HepG2 (cell line): Measurements from ENCODE around the gene DNALI1. TPM values are rescaled to one million over a fixed set of nuclear protein-coding genes. Genes with fewer than 3 reads are reported as not detected.

ENCODE experiments used
- ATAC-seq: fragments of 200-7000 bp; cut with Tn5 transposase; 3 replicates; pipeline ENCODE4 v1.9.1; 2020; ENCODE audit warnings: mild to moderate bottlenecking, moderate library complexity
- BruUV-seq: library from RNA; stranded (reverse); fragments of 400-500 nt; replicated peaks from 2 replicates; lab custom pipeline; 2021; lab: Mats Ljungman, UMichigan
- CTCF ChIA-PET: fragments of 300-600 bp; formaldehyde crosslinking; extraction: SDS; loops from one replicate; lab custom pipeline; 2021; ENCODE audit warnings: low total read pairs, inconsistent platforms, low intra/inter-chr PET ratio; lab: Yijun Ruan, JAX
- POLR2A ChIA-PET: fragments of 350-600 bp; sonication (Branson Sonifier 250); formaldehyde crosslinking; loops from one replicate; lab custom pipeline; 2020; ENCODE audit warnings: antibody characterized with exemption, inconsistent platforms; lab: Yijun Ruan, JAX
- DNase-seq: peaks from one replicate; pipeline ENCODE4 v3.0.0-alpha.2; 2015; ENCODE audit warnings: low spot score
- FAIRE-seq: peaks from 3 replicates; lab custom pipeline; 2011; peaks lifted over from hg19 to GRCh38; lab: Jason Lieb, UNC
- H2AFZ ChIP-seq: one replicate; pipeline ENCODE4 v1.6.1; 2011; ENCODE audit warnings: low read length, inconsistent platforms
- H3K27ac ChIP-seq: fragments of 300-600 bp; 3 replicates; pipeline ENCODE4 v1.8.0; 2011; ENCODE audit warnings: mixed run types, mild to moderate bottlenecking, mixed read lengths, low read length, inconsistent platforms; ENCODE audit not compliant: insufficient read depth; ENCODE audit errors: extremely low read length
- H3K27me3 ChIP-seq, 2 experiments: fragments of 200-600 bp in 1 of 2; 2 replicates in 1 of 2; 3 replicates in 1 of 2; pipeline versions ENCODE4 v1.6.0 to v1.8.0; 2011; ENCODE audit warnings: low read length in 2 of 2, mild to moderate bottlenecking in 2 of 2, moderate library complexity in 2 of 2, inconsistent platforms in 1 of 2; ENCODE audit not compliant: insufficient read depth in 2 of 2, control insufficient read depth in 1 of 2
- H3K36me3 ChIP-seq, 2 experiments: fragments of 200-600 bp in 1 of 2; replicated peaks in 1 of 2; 2 replicates in 1 of 2; 3 replicates in 1 of 2; pipeline versions ENCODE4 v1.5.1 to v1.8.0; 2011; ENCODE audit warnings: low read length in 2 of 2, inconsistent platforms in 1 of 2; ENCODE audit not compliant: insufficient read depth in 2 of 2, control insufficient read depth in 1 of 2
- H3K4me1 ChIP-seq: 2 replicates; pipeline ENCODE4 v1.5.1; 2012; ENCODE audit warnings: low read length, inconsistent platforms; ENCODE audit not compliant: insufficient read depth
- H3K4me2 ChIP-seq: 2 replicates; pipeline ENCODE4 v1.6.0; 2011; ENCODE audit warnings: low read depth, low read length, inconsistent platforms
- H3K4me3 ChIP-seq, 3 experiments: fragments of 200-600 bp in 1 of 3; sonication (generic), shearing (Covaris generic) in 1 of 3; replicated peaks in 1 of 3; 2 replicates each; pipeline ENCODE4 v1.5.1; 2011 to 2016; ENCODE audit warnings: low read length in 3 of 3, inconsistent platforms in 2 of 3, low read depth in 2 of 3, mild to moderate bottlenecking in 2 of 3, control low read depth in 1 of 3, mixed read lengths in 1 of 3; ENCODE audit not compliant: insufficient read depth in 1 of 3
- H3K79me2 ChIP-seq: one replicate; pipeline ENCODE4 v1.6.1; 2011; ENCODE audit warnings: low read length, inconsistent platforms; ENCODE audit not compliant: insufficient read depth
- H3K9ac ChIP-seq: 2 replicates; pipeline ENCODE4 v1.6.0; 2011; ENCODE audit warnings: mild to moderate bottlenecking, low read depth, low read length, inconsistent platforms; ENCODE audit not compliant: insufficient read depth
- H3K9me3 ChIP-seq: 2 replicates; pipeline ENCODE4 v1.5.1; 2012; ENCODE audit warnings: mild to moderate bottlenecking, low read length
- H4K20me1 ChIP-seq: 2 replicates; pipeline ENCODE4 v1.6.0; 2011; ENCODE audit warnings: inconsistent platforms, mild to moderate bottlenecking, low read length, moderate library complexity; ENCODE audit not compliant: insufficient read depth
- ADNP ChIP-seq: sonication (generic); formaldehyde crosslinking; IDR thresholded peaks from 2 replicates; pipeline ENCODE4 v1.4.0; 2020; ENCODE audit warnings: missing genetic modification reagents
- BCL6 ChIP-seq: IDR thresholded peaks from 2 replicates; pipeline ENCODE4 v1.6.1; 2016; ENCODE audit warnings: missing genetic modification reagents, missing compliant biosample characterization
- CC2D1A ChIP-seq: sonication (generic); formaldehyde crosslinking; IDR thresholded peaks from 2 replicates; pipeline ENCODE4 v1.8.1; 2023; ENCODE audit warnings: mild to moderate bottlenecking, missing genetic modification reagents
- MED13 ChIP-seq: sonication (generic); formaldehyde crosslinking; IDR thresholded peaks from 2 replicates; pipeline ENCODE4 v1.5.0; 2020; ENCODE audit warnings: missing genetic modification reagents
- MIER3 ChIP-seq: IDR thresholded peaks from 2 replicates; pipeline ENCODE4 v1.6.1; 2016; ENCODE audit warnings: missing compliant biosample characterization, borderline replicate concordance
- NBN ChIP-seq: fragments of 450-650 bp; conservative IDR thresholded peaks from 2 replicates; pipeline ENCODE4 v1.6.1; 2017
- NCOA5 ChIP-seq: sonication (generic); formaldehyde crosslinking; IDR thresholded peaks from 2 replicates; pipeline ENCODE4 v1.4.0; 2020; ENCODE audit warnings: missing genetic modification reagents
- NKX3-1 ChIP-seq: sonication (generic); formaldehyde crosslinking; IDR thresholded peaks from 2 replicates; pipeline ENCODE4 v1.5.0; 2020; ENCODE audit warnings: missing genetic modification reagents
- SIN3B ChIP-seq: fragments of 150-350 bp; IDR thresholded peaks from 2 replicates; pipeline ENCODE4 v1.6.1; 2014; ENCODE audit warnings: low read length
- SP140L ChIP-seq: sonication (generic); formaldehyde crosslinking; IDR thresholded peaks from 2 replicates; pipeline ENCODE4 v1.4.0; 2020; ENCODE audit warnings: missing genetic modification reagents, borderline replicate concordance
- SRSF1 ChIP-seq: fragments of 200-400 bp; formaldehyde crosslinking; optimal IDR thresholded peaks from 2 replicates; pipeline ENCODE3; 2017; ENCODE audit warnings: mild to moderate bottlenecking, low read depth, low read length, moderate library complexity
- YY1 ChIP-seq: IDR thresholded peaks from 2 replicates; pipeline ENCODE4 v1.6.1; 2011; ENCODE audit warnings: low read length, low read depth, moderate library complexity, mild to moderate bottlenecking; ENCODE audit not compliant: insufficient read depth, insufficient replicate concordance
- ZNF629 ChIP-seq: sonication (generic); formaldehyde crosslinking; conservative IDR thresholded peaks from 2 replicates; pipeline ENCODE4 v1.5.0; 2020; ENCODE audit warnings: missing genetic modification reagents
- WGBS: methylation state at CpG from one replicate; pipeline ENCODE4 v1.1.6; 2017; ENCODE audit warnings: low lambda C conversion rate; 5-methylcytosine and 5-hydroxymethylcytosine counted together
- in situ Hi-C: cut with HindIII; loops from 2 replicates; pipeline ENCODE4 v1.10.0; 2017; ENCODE audit warnings: low pct_unique_long_range_greater_than_20kb; ENCODE audit not compliant: extremely low pct_ligation_motif_present
- intact Hi-C: fragments of 100-400 bp; cut with micrococcal nuclease; formaldehyde crosslinking; loops from one replicate; pipeline ENCODE4 v1.10.0; 2022; ENCODE audit not compliant: unreplicated experiment
- polyA plus RNA-seq, 8 experiments: library from polyadenylated mRNA; depleted of rRNA in 3 of 8; stranded (reverse) in 7 of 8; unstranded in 1 of 8; fragments of >200 nt; fragmentation: Illumina TruSeq in 4 of 8; extraction: Trizol in 4 of 8; gene quantifications; 2 replicates each; pipeline versions ENCODE4 v1.2.1 to v1.2.3, GENCODE V29; 2011 to 2016; ENCODE audit warnings: low read depth in 4 of 8, missing spikeins in 1 of 8, mixed read lengths in 1 of 8; ENCODE audit not compliant: insufficient read depth in 1 of 8
- total RNA-seq, 5 experiments: library from RNA; depleted of rRNA; stranded (reverse); fragments of >200 nt; fragmentation: Illumina TruSeq; extraction: Trizol; gene quantifications; 2 replicates each; pipeline ENCODE4 v1.2.3, GENCODE V29; 2016; ENCODE audit warnings: low read depth in 1 of 5
- TF ChIP-seq, protein P1 (sequence below): sonication (generic); formaldehyde crosslinking; IDR thresholded peaks from 2 replicates; pipeline ENCODE4 v1.4.0; 2020; ENCODE audit warnings: missing genetic modification reagents

The DNALI1 gene
- total and polyA plus RNA-seq, 2 of the 13 experiments (the other 11 are each of a cell fraction or from before 2014, with no cell fraction given): 0.42 to 0.70 TPM

GRCh38 chr1:37614105-37614504, 57.4 kb downstream of the DNALI1 start:
- intact Hi-C loops: no loop called here
- H2AFZ ChIP-seq: no peak overlapping the region
- H3K9me3 ChIP-seq: no peaks in the 10 kb centered on the region
- H3K9ac ChIP-seq: no peak overlapping the region
- WGBS: no CpG with 5 or more reads among the region's 5 CpGs
- no peak; the same call in 2 of the 3 replicates for ATAC-seq
- CTCF ChIA-PET: no interaction called here
- no peak for DNase-seq
- no peaks in the 10 kb centered on the region for H3K79me2 ChIP-seq
- TF ChIP-seq MED13 (CRISPR knock-in tag) (no peak), NBN (no peak), ADNP (CRISPR knock-in tag) (no peak), SIN3B (no peak), BCL6 (CRISPR knock-in tag) (no peak), SP140L (CRISPR knock-in tag) (no peak), ZNF629 (CRISPR knock-in tag) (no peak), YY1 (no peak), NCOA5 (CRISPR knock-in tag) (no peak), SRSF1 (no peak), MIER3 (CRISPR knock-in tag) (no peak), NKX3-1 (CRISPR knock-in tag) (no peak), CC2D1A (CRISPR knock-in tag) (no peak)
- TF ChIP-seq, protein P1, sequence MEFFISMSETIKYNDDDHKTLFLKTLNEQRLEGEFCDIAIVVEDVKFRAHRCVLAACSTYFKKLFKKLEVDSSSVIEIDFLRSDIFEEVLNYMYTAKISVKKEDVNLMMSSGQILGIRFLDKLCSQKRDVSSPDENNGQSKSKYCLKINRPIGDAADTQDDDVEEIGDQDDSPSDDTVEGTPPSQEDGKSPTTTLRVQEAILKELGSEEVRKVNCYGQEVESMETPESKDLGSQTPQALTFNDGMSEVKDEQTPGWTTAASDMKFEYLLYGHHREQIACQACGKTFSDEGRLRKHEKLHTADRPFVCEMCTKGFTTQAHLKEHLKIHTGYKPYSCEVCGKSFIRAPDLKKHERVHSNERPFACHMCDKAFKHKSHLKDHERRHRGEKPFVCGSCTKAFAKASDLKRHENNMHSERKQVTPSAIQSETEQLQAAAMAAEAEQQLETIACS: no peak
- TF ChIP-seq, all 625 proteins: peak for 0
- Histone ChIP-seq H3K36me3 (no peaks in the 10 kb centered on the region), H3K4me2 (no peak overlapping the region), H3K4me1 (no peaks in the 10 kb centered on the region), H3K4me3 (no peak overlapping the region), H3K27me3 (peaks cover 10 to 82% of the 10 kb centered on the region in 2 experiments), H3K27ac (no peak overlapping the region), H4K20me1 (no peaks in the 10 kb centered on the region)
- POLR2A ChIA-PET: no interaction called here
- BruUV-seq: no TSS peak
- in situ Hi-C loops: no loop called here
- FAIRE-seq: no peak
